GM18519 (cell line): ENCODE data around the gene CD300H.

Experiments used
- ATAC-seq: cut with Tn5 transposase; IDR thresholded peaks from one replicate; pipeline ENCODE4 v1.9.1; 2021; ENCODE audit warnings: mild to moderate bottlenecking, moderate library complexity; ENCODE audit not compliant: unreplicated experiment, low FRiP score

CD300H gene

GRCh38 chr17:74567397-74567796 lies at the start of gene CD300H:
TSS of gene CD300H (minus strand) at chr17:74567509.
- ATAC-seq, result no peak

GRCh38 chr17:74616696-74617095 lies 49.4 kb upstream of the CD300H start:
- no peak for ATAC-seq

- ATAC-seq, result no peak
Measured at GRCh38 chr17:74612046-74612445, 44.7 kb upstream of the CD300H start.

- no peak for ATAC-seq
Measured at GRCh38 chr17:74610108-74610507, 42.8 kb upstream of the CD300H start.

- ATAC-seq, result no peak
Measured at GRCh38 chr17:74608511-74608910, 41.2 kb upstream of the CD300H start.

GRCh38 chr17:74607221-74607620 lies 39.9 kb upstream of the CD300H start:
- no peak for ATAC-seq

GRCh38 chr17:74606050-74606449 lies 38.7 kb upstream of the CD300H start:
- ATAC-seq, result no peak

- no peak for ATAC-seq
Measured at GRCh38 chr17:74605361-74605760, 38.1 kb upstream of the CD300H start.

- ATAC-seq, result no peak
Measured at GRCh38 chr17:74604761-74605160, 37.5 kb upstream of the CD300H start.

GRCh38 chr17:74604200-74604599 lies 36.9 kb upstream of the CD300H start:
- no peak for ATAC-seq

GRCh38 chr17:74603746-74604145 lies 36.4 kb upstream of the CD300H start:
- no peak for ATAC-seq

- no peak for ATAC-seq
Measured at GRCh38 chr17:74603037-74603635, 35.8 kb upstream of the CD300H start.

GRCh38 chr17:74601944-74602572 lies 34.7 kb upstream of the CD300H start:
- no peak for ATAC-seq

GRCh38 chr17:74599448-74599939 lies 32.2 kb upstream of the CD300H start:
- ATAC-seq, result no peak

- no peak for ATAC-seq
Measured at GRCh38 chr17:74599023-74599399, 31.7 kb upstream of the CD300H start.

- no peak for ATAC-seq
Measured at GRCh38 chr17:74598346-74599022, 31.2 kb upstream of the CD300H start.

- ATAC-seq, result no peak
Measured at GRCh38 chr17:74597069-74597790, 29.9 kb upstream of the CD300H start.

- ATAC-seq, result no peak
Measured at GRCh38 chr17:74595037-74595750, 27.9 kb upstream of the CD300H start.

- no peak for ATAC-seq
Measured at GRCh38 chr17:74592087-74592990, 25.0 kb upstream of the CD300H start, which contains the start of gene CD300LD. TSS of gene CD300LD (minus strand) at chr17:74592283. CDS start at chr17:74592202, 81 bp downstream.
